GM10847 (cell line): Measurements from ENCODE around the gene CPXM1.

Experiments
- POLR2A ChIP-seq: IDR thresholded peaks from 2 replicates; pipeline ENCODE4 v1.6.1; 2011; ENCODE audit not compliant: insufficient read length; ENCODE audit errors: extremely low read depth

Gene CPXM1

GRCh38 chr20:2797136-2797983, 3.1 kb downstream of the CPXM1 start:
- no peak for TF ChIP-seq POLR2A

DNA sequence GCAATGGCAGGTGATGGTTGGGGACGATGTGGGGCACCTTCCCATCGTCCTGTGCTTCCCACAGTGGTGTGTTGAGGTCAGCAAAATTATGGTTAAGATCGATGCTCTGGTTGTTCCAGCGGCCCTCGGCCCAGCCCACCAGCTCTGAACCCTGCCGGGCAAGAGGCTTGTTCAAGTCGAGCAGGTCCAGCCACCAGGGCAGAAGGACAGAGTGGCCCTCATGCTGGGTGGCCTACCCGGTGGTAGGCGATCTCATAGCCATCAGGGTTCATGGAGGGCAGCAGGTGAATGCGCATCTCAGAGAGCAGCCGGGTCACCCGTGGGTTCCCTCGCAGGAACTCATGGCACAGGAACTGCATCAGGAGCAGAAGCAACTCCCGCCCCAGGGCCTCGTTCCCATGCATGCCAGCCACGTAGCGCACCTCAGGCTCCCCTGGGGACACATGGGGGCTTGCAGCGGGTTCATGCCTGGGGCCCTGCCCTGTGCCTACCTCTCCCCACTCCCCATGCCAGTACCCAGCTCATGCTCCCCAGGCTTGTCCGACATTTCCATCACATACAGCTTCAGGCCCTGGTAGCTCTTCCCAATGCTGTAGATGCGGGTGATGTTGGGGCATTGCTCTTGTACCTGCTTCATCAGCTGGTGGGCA, 4.3 kb downstream of the CPXM1 start:
- TF ChIP-seq POLR2A = no peak

- TF ChIP-seq POLR2A = no peak
Observed at GRCh38 chr20:2795451-2795850, 5.0 kb downstream of the CPXM1 start.

DNA sequence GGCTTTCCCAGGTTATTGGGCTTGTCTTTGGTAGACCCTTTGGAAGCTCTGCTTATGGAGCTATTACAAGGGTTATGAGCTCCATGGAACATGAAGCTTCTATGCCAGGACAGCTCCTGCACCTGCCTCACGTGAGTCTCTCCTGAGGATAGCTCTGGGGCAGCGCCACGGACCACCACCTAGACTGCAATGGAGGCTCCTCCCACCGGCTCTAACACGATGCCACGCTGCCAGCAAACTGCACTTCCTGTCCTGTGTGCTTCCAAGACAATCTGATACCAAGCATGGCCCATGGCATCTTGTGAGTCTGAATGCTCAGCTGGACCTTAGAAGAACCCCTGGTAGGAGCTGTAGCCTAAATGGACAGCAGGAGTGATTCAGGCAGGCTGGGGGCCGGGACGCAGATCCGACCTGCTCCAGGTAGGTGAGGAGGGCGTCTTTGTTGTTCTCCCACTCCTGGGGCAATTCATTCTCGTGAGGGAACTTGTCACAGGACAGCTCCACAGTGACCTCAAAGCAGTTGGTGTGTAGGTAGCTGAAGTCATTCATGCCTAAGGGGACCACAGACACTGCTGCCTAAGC, 5.5 kb downstream of the CPXM1 start:
- TF ChIP-seq POLR2A = no peak

DNA sequence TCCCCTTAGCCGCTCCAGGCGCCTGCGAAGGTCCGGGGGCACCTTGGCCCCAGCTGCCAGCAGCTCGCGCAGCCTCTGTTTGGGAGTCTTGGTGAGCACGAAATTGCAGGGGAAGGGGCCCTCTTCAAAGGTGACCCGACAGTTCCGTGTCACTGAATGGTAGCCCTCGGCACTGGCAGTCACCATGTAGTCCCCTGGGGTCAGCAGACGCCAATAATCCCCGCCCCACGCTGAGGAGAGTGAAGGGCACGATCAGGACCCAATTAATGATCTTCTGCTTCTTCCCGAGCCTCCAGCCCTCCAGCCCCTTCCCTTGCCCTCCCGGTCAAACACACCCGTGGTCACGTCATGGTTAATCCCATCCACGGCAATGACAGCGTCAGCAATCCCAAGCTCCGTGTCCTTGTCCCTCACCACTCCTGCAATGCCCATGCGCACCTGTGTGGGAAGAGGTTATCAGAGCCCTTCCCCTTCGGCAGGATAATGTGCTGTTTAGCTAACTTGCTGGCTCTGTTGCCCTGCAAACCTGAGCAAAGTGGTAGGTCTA, 6.2 kb downstream of the CPXM1 start:
- no peak for TF ChIP-seq POLR2A

- no peak for TF ChIP-seq POLR2A
Observed at GRCh38 chr20:2793471-2793870, 7.0 kb downstream of the CPXM1 start.

- no peak for TF ChIP-seq POLR2A
Observed at GRCh38 chr20:2783908-2784566, 16.4 kb downstream of the CPXM1 start.

GRCh38 chr20:2780948-2781347, 19.5 kb downstream of the CPXM1 start:
- TF ChIP-seq POLR2A = no peak

DNA sequence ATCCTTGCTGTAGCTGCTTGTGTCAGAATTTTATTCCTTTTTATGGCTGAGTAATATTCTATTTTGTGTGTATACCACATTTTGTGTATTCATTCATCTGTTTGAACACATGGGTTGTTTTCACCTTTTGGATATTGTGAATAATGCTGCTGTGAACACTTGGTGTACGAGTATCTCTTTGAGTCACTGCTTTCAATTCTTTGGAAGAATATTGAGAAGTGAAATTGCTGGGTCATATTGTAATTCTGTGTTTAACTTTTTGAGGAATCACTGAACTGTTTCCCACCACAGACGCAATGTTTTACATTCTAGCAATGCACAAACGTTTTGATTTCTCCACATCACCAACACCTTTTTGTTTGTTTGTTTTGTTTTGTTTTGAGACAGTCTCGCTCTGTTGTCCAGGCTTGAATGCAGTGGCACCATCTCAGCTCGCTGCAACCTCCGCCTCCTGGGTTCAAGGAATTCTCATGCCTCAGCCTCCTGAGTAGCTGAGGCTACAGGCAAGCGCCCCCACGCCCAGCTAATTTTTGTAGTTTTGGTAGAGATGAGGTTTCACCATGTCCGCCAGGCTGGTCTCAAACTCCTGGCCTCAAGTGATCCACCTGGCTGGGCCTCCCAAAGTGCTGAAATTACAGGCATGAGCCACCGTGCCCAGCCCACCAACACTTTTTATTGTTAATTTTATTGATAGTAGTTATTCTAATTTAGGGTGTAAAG, 21.7 kb downstream of the CPXM1 start:
- no peak for TF ChIP-seq POLR2A

DNA sequence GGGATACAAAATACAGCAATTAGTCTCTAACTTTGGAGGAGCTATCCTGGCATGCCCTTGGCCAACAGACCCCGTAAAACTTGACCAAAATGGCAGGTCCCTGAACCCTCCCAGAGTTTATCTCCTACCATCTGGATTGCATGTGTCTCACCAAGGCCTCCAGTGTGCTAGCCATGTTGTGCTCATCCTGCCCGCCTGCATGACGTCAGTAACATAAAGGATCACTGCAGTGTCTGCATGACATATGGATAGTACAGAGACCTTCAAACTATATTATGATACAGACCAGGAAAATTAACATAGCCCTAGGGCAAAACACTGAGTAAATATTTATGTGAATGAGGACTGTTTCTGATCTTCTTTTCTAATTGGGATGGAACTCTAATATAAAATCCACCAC, 25.3 kb downstream of the CPXM1 start:
- TF ChIP-seq POLR2A = no peak

- TF ChIP-seq POLR2A = no peak
Observed at GRCh38 chr20:2773812-2774211, 26.6 kb downstream of the CPXM1 start.

- TF ChIP-seq POLR2A = no peak
Observed at GRCh38 chr20:2771631-2772080, 28.8 kb downstream of the CPXM1 start.

DNA sequence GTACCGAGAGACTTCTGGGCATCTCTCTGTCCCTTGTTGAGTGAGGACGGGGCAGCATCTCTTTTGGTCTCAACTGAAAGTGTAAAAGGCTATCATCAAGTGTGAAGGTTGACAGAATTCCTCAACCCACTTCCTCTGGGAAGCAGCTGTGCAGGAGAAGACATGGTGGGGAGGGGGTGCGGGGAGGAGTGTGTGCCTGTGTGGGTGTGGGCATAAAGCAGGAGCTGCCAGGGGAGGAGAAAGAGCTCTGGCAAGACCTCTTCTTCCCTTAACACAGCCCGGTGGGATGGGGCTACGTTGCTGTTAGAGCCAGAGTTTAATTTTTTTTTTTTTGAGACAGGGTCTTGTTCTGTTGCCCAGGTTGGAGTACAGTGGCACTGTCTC, 31.8 kb downstream of the CPXM1 start:
- no peak for TF ChIP-seq POLR2A

GRCh38 chr20:2767768-2768631, 32.4 kb downstream of the CPXM1 start:
- TF ChIP-seq POLR2A = no peak
